ENCODE data around the gene NUAK1. TPM values are rescaled to one million over a fixed set of nuclear protein-coding genes. Genes with fewer than 3 reads are reported as not detected.
A peak's percentile ranks its signal among the peaks of the same experiment; 100 is the strongest.

Gene NUAK1
- 50.3 TPM for total RNA-seq (2021; ENCODE audit: unreplicated experiment)
- 33.2 TPM for polyA plus RNA-seq (2012; ENCODE audit: insufficient read length)
- percentile 97 among the genes with signal in this experiment for Bru-seq, nascent RNA
- percentile 91 among the genes with signal in this experiment for BruChase-seq, experiment 1, labeled RNA remaining after a 2-hour chase
- percentile 83 among the genes with signal in this experiment for BruChase-seq, experiment 2, labeled RNA remaining after a 6-hour chase
- long read RNA-seq, full-length matches to known transcripts, result 46 of 186 reads
- long read RNA-seq, partial matches to known transcripts, result 6 of 186 reads
- long read RNA-seq, other reads (novel, unspliced or antisense), result 134 of 186 reads

GRCh38 chr12:106138633-106139421 is at the start of gene NUAK1:
TSS of gene NUAK1 (minus strand) at chr12:106138954. CDS start at chr12:106138653, 301 bp downstream.
- Histone ChIP-seq H3K4me3 (ENCODE audit: low read depth in 2 of 2, low read length in 2 of 2) (peak within 1 kb of the TSS; percentile 54 to 68), H3K4me1 (ENCODE audit: control insufficient read depth, insufficient read depth, low read length) (peaks cover 55% of the 10 kb centered on the region), H3K27ac (ENCODE audit: low read length) (peak within 1 kb of the TSS; percentile 98), H3K27me3 (ENCODE audit: control insufficient read depth, insufficient read depth, low read length) (no peaks in the 10 kb centered on the region), H3K9me3 (ENCODE audit: control insufficient read depth, insufficient read depth, low read depth, low read length) (no peaks in the 10 kb centered on the region), H3K36me3 (ENCODE audit: control insufficient read depth, insufficient read depth, low read length) (no peaks in the 10 kb centered on the region; the same call in 1 of the 2 replicates)
- intact Hi-C loops (cut with micrococcal nuclease; ENCODE audit: unreplicated experiment) (loop anchor here (2.0 to 10.0 kb wide), 4 partner anchors 66 to 434 kb away; partner anchors contain the start of gene CKAP4), in situ Hi-C loops (cut with HindIII; ENCODE audit: low pct_unique_long_range_greater_than_20kb, low sequenced_read_pairs) (no loop called here)
- ATAC-seq, result peak; percentile 81
- DNase-seq (ENCODE audit: low read depth, low spot score), result no peak
- CTCF ChIA-PET, result interaction anchor here (3.3 kb wide), 1 partner anchor 718 kb away, joined by 20 read pairs; no protein-coding TSS in a partner anchor
- TF ChIP-seq SIN3A (IDR thresholded peaks at IDR 0.05; ENCODE audit: borderline replicate concordance, insufficient read depth, low read depth, low read length) (peak; percentile 69; the same call in 1 of the 2 replicates), REST (IDR thresholded peaks at IDR 0.05; ENCODE audit: insufficient read depth in 1 of 2, low read depth in 2 of 2, low read length in 1 of 2) (no peak), TCF7L2 (IDR thresholded peaks at IDR 0.05; ENCODE audit: low read depth, low read length) (no peak), CTCF (IDR thresholded peaks at IDR 0.05) (peak; percentile 28), POLR2AphosphoS5 (IDR thresholded peaks at IDR 0.05; ENCODE audit: low read depth, low read length) (peak; percentile 54; the same call in 1 of the 2 replicates)
- no TSS peak for BruUV-seq (replicated peaks)
- POLR2A ChIA-PET, result interaction anchor here (0.6 to 0.8 kb wide), 6 partner anchors 15 to 942 kb away, joined by 3 to 11 read pairs (median 4); no protein-coding TSS in a partner anchor

GRCh38 chr12:106188256-106188655 is 49.5 kb upstream of the NUAK1 start:
- BruUV-seq (replicated peaks), result no TSS peak
- ATAC-seq (no peak), DNase-seq (ENCODE audit: low read depth, low spot score) (no peak)
- intact Hi-C loops (cut with micrococcal nuclease; ENCODE audit: unreplicated experiment) (no loop called here), in situ Hi-C loops (cut with HindIII; ENCODE audit: low pct_unique_long_range_greater_than_20kb, low sequenced_read_pairs) (no loop called here)
- H3K36me3 ChIP-seq (ENCODE audit: control insufficient read depth, insufficient read depth, low read length), result no peaks in the 10 kb centered on the region
- H3K27me3 ChIP-seq (ENCODE audit: control insufficient read depth, insufficient read depth, low read length), result peaks cover 5% of the 10 kb centered on the region; the same call in 1 of the 2 replicates
- ChIA-PET CTCF (no interaction called here), POLR2A (no interaction called here)
- H3K27ac ChIP-seq (ENCODE audit: low read length), result no peak overlapping the region
- TF ChIP-seq CTCF (IDR thresholded peaks at IDR 0.05) (no peak), SIN3A (IDR thresholded peaks at IDR 0.05; ENCODE audit: borderline replicate concordance, insufficient read depth, low read depth, low read length) (no peak), REST (IDR thresholded peaks at IDR 0.05; ENCODE audit: insufficient read depth in 1 of 2, low read depth in 2 of 2, low read length in 1 of 2) (no peak), POLR2AphosphoS5 (IDR thresholded peaks at IDR 0.05; ENCODE audit: low read depth, low read length) (no peak), TCF7L2 (IDR thresholded peaks at IDR 0.05; ENCODE audit: low read depth, low read length) (no peak)
- no peaks in the 10 kb centered on the region for H3K9me3 ChIP-seq (ENCODE audit: control insufficient read depth, insufficient read depth, low read depth, low read length)
- no peaks in the 10 kb centered on the region for H3K4me1 ChIP-seq (ENCODE audit: control insufficient read depth, insufficient read depth, low read length)
- H3K4me3 ChIP-seq (ENCODE audit: low read depth in 2 of 2, low read length in 2 of 2), result no peak overlapping the region
